HEK293 (cell line): Measurements from ENCODE around the gene STARD13.

ENCODE experiments used
- CTCF ChIA-PET: fragments of 350-600 bp; formaldehyde crosslinking; extraction: SDS; loops from one replicate; lab custom pipeline; 2021; ENCODE audit warnings: antibody characterized with exemption; lab: Yijun Ruan, JAX
- POLR2A ChIA-PET: fragments of 300-600 bp; formaldehyde crosslinking; extraction: SDS; loops from one replicate; lab custom pipeline; 2020; ENCODE audit warnings: antibody characterized with exemption, inconsistent platforms; lab: Yijun Ruan, JAX
- H3K27ac ChIP-seq: fragments of 200-500 bp; sonication (Bioruptor generic); 2 replicates; pipeline ENCODE4 v1.5.1; 2014; ENCODE audit warnings: low read depth, low read length, control low read depth, inconsistent platforms; ENCODE audit errors: extremely low read depth
- H3K36me3 ChIP-seq, 2 experiments: fragments of 200-500 bp in 1 of 2; sonication (Bioruptor generic) in 1 of 2; 1 replicate in 1 of 2; 2 replicates in 1 of 2; pipeline ENCODE4 v1.5.1; 2014 to 2017; ENCODE audit warnings: inconsistent platforms in 2 of 2, low read length in 2 of 2; ENCODE audit not compliant: control insufficient read depth in 2 of 2, insufficient read depth in 1 of 2
- H3K4me1 ChIP-seq: fragments of 200-500 bp; sonication (Bioruptor generic); 2 replicates; pipeline ENCODE4 v1.5.1; 2014; ENCODE audit warnings: mild to moderate bottlenecking, low read length, inconsistent platforms; ENCODE audit not compliant: control insufficient read depth, insufficient read depth
- H3K4me3 ChIP-seq: 2 replicates; pipeline ENCODE4 v1.5.1; 2011; ENCODE audit warnings: low read depth, mild to moderate bottlenecking, control low read depth, low read length, moderate library complexity
- H3K9me3 ChIP-seq: fragments of 200-500 bp; sonication (Bioruptor generic); 2 replicates; pipeline ENCODE4 v1.5.1; 2014; ENCODE audit warnings: low read depth, low read length, inconsistent platforms; ENCODE audit not compliant: control insufficient read depth, insufficient read depth
- KLF16 ChIP-seq: fragments of 450-650 bp; formaldehyde crosslinking; IDR thresholded peaks from 2 replicates; pipeline ENCODE4 v1.5.1; 2017; ENCODE audit warnings: missing biosample characterization, missing genetic modification characterization
- ZNF133 ChIP-seq: fragments of 450-650 bp; formaldehyde crosslinking; IDR thresholded peaks from 2 replicates; pipeline ENCODE4 v1.5.1; 2016; ENCODE audit warnings: missing biosample characterization, missing genetic modification characterization
- ZNF169 ChIP-seq: fragments of 450-650 bp; formaldehyde crosslinking; IDR thresholded peaks from 2 replicates; pipeline ENCODE4 v1.5.1; 2016; ENCODE audit warnings: missing biosample characterization, missing genetic modification characterization
- ZNF175 ChIP-seq: fragments of 450-650 bp; formaldehyde crosslinking; IDR thresholded peaks from 2 replicates; pipeline ENCODE4 v1.5.1; 2016; ENCODE audit warnings: missing biosample characterization, missing genetic modification characterization
- ZNF24 ChIP-seq: fragments of 450-650 bp; formaldehyde crosslinking; IDR thresholded peaks from 2 replicates; pipeline ENCODE4 v1.5.1; 2016; ENCODE audit warnings: missing biosample characterization, missing genetic modification characterization
- ZNF274 ChIP-seq, 2 experiments: fragments of 200-500 bp in 1 of 2; fragments of 450-650 bp in 1 of 2; sonication (Bioruptor generic) in 1 of 2; formaldehyde crosslinking in 1 of 2; IDR thresholded peaks; 2 replicates each; pipeline versions ENCODE4 v1.5.1 to v1.6.1; 2014 to 2016; ENCODE audit warnings: borderline replicate concordance in 1 of 2, inconsistent platforms in 1 of 2, low read length in 1 of 2, missing biosample characterization in 1 of 2, missing genetic modification characterization in 1 of 2
- ZNF292 ChIP-seq: fragments of 450-650 bp; formaldehyde crosslinking; IDR thresholded peaks from 2 replicates; pipeline ENCODE4 v1.5.1; 2016; ENCODE audit warnings: low read depth, missing biosample characterization, missing genetic modification characterization, borderline replicate concordance
- ZNF391 ChIP-seq: fragments of 450-650 bp; formaldehyde crosslinking; IDR thresholded peaks from 2 replicates; pipeline ENCODE4 v1.5.1; 2016; ENCODE audit warnings: low read depth, missing biosample characterization, missing genetic modification characterization, borderline replicate concordance
- ZNF548 ChIP-seq: fragments of 450-650 bp; formaldehyde crosslinking; IDR thresholded peaks from 2 replicates; pipeline ENCODE4 v1.5.1; 2016; ENCODE audit warnings: missing biosample characterization, missing genetic modification characterization
- ZNF549 ChIP-seq: fragments of 450-650 bp; IDR thresholded peaks from 2 replicates; pipeline ENCODE4 v1.5.1; 2018; ENCODE audit warnings: missing biosample characterization, missing genetic modification characterization, mild to moderate bottlenecking, inconsistent platforms, moderate library complexity
- ZNF670 ChIP-seq: fragments of 450-650 bp; formaldehyde crosslinking; IDR thresholded peaks from 2 replicates; pipeline ENCODE4 v1.5.1; 2016; ENCODE audit warnings: missing biosample characterization, missing genetic modification characterization, low read depth
- TF ChIP-seq, protein P1 (sequence below): fragments of 450-650 bp; formaldehyde crosslinking; IDR thresholded peaks from 2 replicates; pipeline ENCODE4 v1.5.1; 2016; ENCODE audit warnings: missing biosample characterization, missing genetic modification characterization
- TF ChIP-seq, protein P2 (sequence below): fragments of 450-650 bp; formaldehyde crosslinking; IDR thresholded peaks from 2 replicates; pipeline ENCODE4 v1.5.1; 2017; ENCODE audit warnings: missing biosample characterization, missing genetic modification characterization
- TF ChIP-seq, protein P3 (sequence below): fragments of 450-650 bp; formaldehyde crosslinking; IDR thresholded peaks from 2 replicates; pipeline ENCODE4 v1.5.1; 2017; ENCODE audit warnings: missing biosample characterization, missing genetic modification characterization

STARD13 gene

DNA sequence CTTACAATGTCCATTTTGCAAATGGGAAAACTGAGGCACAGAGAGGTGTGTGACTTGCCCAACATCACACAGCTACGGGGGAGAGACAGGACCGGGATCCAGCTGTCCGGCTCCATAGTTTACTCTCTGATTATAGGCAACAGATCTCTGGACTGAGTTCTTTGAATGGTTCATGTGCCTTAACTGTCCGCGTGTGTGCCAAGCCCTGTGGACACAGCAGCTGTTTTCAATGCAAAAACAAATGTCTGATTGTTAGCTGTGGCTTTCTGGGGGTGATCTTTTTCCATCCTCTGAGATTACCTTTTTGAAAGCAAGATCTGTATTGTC, 175.2 kb downstream of the STARD13 start:
- POLR2A ChIA-PET = no interaction called here
- no peaks in the 10 kb centered on the region for H3K9me3 ChIP-seq
- H3K4me3 ChIP-seq = no peak overlapping the region
- no peak for TF ChIP-seq ZNF133 (tag by site-specific recombination)
- no peaks in the 10 kb centered on the region for H3K4me1 ChIP-seq
- H3K36me3 ChIP-seq = peaks cover 0 to 28% of the 10 kb centered on the region in 2 experiments; a peak in 1 of 3 replicates
- no peak overlapping the region for H3K27ac ChIP-seq
- CTCF ChIA-PET = interaction anchor here (0.6 kb wide), 1 partner anchor 1584 kb away, joined by 5 read pairs; no protein-coding TSS in a partner anchor

DNA sequence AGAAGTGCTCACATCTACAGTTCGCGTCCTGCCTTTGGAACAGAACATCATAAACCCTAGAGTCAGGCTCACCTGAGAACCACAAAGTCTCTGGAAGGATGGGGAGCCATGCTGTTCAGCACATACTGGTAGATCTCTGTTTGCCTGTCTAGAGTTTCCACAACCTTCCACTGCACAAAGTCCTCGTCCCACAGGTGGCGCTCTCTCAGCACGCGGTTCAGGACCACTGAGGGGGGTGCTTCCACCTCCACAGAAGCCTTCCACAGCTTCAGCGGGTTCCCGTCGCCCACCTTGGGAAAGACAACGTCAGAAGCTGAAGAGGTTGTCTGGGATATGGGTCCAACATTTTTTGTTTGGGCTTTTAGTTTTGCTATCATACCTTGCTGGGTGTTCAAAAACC, 175.8 kb downstream of the STARD13 start:
- Histone ChIP-seq H3K9me3 (no peaks in the 10 kb centered on the region), H3K27ac (no peak overlapping the region), H3K36me3 (peaks cover 0 to 29% of the 10 kb centered on the region in 2 experiments; a peak in 1 of 3 replicates), H3K4me1 (no peaks in the 10 kb centered on the region), H3K4me3 (no peak overlapping the region)
- no peak for TF ChIP-seq ZNF391
- TF ChIP-seq, protein P1, sequence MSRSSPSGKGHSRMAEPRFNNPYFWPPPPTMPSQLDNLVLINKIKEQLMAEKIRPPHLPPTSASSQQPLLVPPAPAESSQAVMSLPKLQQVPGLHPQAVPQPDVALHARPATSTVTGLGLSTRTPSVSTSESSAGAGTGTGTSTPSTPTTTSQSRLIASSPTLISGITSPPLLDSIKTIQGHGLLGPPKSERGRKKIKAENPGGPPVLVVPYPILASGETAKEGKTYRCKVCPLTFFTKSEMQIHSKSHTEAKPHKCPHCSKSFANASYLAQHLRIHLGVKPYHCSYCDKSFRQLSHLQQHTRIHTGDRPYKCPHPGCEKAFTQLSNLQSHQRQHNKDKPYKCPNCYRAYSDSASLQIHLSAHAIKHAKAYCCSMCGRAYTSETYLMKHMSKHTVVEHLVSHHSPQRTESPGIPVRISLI (tag by site-specific recombination) = no peak
- TF ChIP-seq, protein P2, sequence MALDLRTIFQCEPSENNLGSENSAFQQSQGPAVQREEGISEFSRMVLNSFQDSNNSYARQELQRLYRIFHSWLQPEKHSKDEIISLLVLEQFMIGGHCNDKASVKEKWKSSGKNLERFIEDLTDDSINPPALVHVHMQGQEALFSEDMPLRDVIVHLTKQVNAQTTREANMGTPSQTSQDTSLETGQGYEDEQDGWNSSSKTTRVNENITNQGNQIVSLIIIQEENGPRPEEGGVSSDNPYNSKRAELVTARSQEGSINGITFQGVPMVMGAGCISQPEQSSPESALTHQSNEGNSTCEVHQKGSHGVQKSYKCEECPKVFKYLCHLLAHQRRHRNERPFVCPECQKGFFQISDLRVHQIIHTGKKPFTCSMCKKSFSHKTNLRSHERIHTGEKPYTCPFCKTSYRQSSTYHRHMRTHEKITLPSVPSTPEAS (tag by site-specific recombination) = no peak
- no peak for TF ChIP-seq ZNF169 (tag by site-specific recombination)
- no peak for TF ChIP-seq KLF16 (tag by site-specific recombination)
- no peak for TF ChIP-seq ZNF175
- no peak for TF ChIP-seq ZNF670 (tag by site-specific recombination)
- CTCF ChIA-PET = interaction anchor here (0.6 to 1.6 kb wide), 3 partner anchors 10 to 1584 kb away, joined by 3 to 5 read pairs (median 5); no protein-coding TSS in a partner anchor
- POLR2A ChIA-PET = no interaction called here

DNA sequence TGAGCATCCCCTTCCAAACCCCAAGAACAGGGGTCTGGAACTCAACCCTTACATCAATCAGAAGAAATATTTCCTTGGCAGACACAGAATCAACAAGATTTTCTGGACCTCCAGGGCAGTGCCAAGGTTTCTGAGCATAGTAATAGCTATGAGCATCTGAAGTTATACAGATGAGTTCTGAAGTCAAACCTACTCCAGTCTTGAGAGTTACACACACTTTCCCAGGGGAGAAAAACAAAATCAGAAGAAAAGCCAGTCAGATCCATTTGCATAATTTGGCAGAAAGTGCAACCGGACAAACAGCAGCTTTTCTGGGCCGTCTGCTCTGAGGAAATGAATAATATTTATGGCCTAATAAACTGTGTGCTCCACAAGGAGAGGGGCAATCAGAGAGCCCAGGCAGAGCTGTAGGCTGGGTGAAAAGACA, 176.3 kb downstream of the STARD13 start:
- CTCF ChIA-PET = interaction anchor here (0.6 to 1.6 kb wide), 3 partner anchors 10 to 21 kb away, joined by 3 to 5 read pairs (median 3); no protein-coding TSS in a partner anchor
- no peak overlapping the region for H3K4me3 ChIP-seq
- peaks cover 0 to 29% of the 10 kb centered on the region in 2 experiments; a peak in 1 of 3 replicates for H3K36me3 ChIP-seq
- H3K27ac ChIP-seq = no peak overlapping the region
- H3K4me1 ChIP-seq = no peaks in the 10 kb centered on the region
- no peaks in the 10 kb centered on the region for H3K9me3 ChIP-seq
- POLR2A ChIA-PET = no interaction called here
- TF ChIP-seq ZNF548 = no peak
- no peak for TF ChIP-seq ZNF24 (tag by site-specific recombination)
- no peak for TF ChIP-seq ZNF549
- no peak for TF ChIP-seq ZNF169 (tag by site-specific recombination)
- no peak for TF ChIP-seq ZNF292 (tag by site-specific recombination)
- no peak for TF ChIP-seq ZNF274 (IDR thresholded peaks at IDR 0.05; ENCODE audit: low read length)
- no peak for TF ChIP-seq ZNF274 (tag by site-specific recombination; IDR thresholded peaks at IDR 0.05; ENCODE audit: borderline replicate concordance)
- no peak for TF ChIP-seq ZNF175
- TF ChIP-seq, protein P3, sequence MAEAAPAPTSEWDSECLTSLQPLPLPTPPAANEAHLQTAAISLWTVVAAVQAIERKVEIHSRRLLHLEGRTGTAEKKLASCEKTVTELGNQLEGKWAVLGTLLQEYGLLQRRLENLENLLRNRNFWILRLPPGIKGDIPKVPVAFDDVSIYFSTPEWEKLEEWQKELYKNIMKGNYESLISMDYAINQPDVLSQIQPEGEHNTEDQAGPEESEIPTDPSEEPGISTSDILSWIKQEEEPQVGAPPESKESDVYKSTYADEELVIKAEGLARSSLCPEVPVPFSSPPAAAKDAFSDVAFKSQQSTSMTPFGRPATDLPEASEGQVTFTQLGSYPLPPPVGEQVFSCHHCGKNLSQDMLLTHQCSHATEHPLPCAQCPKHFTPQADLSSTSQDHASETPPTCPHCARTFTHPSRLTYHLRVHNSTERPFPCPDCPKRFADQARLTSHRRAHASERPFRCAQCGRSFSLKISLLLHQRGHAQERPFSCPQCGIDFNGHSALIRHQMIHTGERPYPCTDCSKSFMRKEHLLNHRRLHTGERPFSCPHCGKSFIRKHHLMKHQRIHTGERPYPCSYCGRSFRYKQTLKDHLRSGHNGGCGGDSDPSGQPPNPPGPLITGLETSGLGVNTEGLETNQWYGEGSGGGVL (tag by site-specific recombination) = no peak
